Right renal pelvis (tissue), 4 donors: ENCODE data around the gene ABHD12B. TPM values are rescaled to one million over a fixed set of nuclear protein-coding genes. Genes with fewer than 3 reads are reported as not detected.
"Not testable (repeated sequence)": the region's sequence is repeated elsewhere in the genome, so short reads cannot be mapped to it uniquely, and the experiment has no call there.

Source experiments
- DNase-seq, 4 donors: peaks; one replicate each; pipeline ENCODE4 v3.0.0-alpha.2; 2013; ENCODE audit warnings: low read depth in 4 of 4, low spot score in 3 of 4, missing footprints in 1 of 4
- polyA plus RNA-seq, 4 donors: library from polyadenylated mRNA; unstranded; fragments of 120-200 nt; gene quantifications; one replicate each; pipeline ENCODE4 v1.2.1, GENCODE V29; 2013; ENCODE audit not compliant: insufficient read length in 4 of 4

Gene ABHD12B
- polyA plus RNA-seq, 4 donors, result 0.47 to 0.80 (median 0.77) TPM

DNA sequence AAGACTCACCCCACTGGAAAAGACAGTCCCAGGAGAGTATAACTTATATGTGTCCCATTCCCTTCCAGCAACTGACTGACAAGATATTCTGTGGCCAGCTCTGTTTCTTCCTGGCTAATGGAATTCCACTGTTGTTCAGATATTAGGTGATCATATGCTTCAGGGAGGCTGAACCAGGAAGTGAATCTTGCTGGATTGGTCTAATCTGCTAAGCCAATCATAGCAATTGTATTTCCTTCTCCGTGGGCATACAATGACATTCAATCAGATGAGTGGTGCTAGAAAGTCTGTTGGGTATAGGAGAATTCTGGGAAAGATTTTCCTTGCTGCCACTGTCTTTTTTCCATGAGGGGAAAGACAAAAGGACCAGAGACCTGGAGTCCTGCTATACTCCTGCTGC is 60.3 kb downstream of the ABHD12B start:
- DNase-seq, result no peak

DNA sequence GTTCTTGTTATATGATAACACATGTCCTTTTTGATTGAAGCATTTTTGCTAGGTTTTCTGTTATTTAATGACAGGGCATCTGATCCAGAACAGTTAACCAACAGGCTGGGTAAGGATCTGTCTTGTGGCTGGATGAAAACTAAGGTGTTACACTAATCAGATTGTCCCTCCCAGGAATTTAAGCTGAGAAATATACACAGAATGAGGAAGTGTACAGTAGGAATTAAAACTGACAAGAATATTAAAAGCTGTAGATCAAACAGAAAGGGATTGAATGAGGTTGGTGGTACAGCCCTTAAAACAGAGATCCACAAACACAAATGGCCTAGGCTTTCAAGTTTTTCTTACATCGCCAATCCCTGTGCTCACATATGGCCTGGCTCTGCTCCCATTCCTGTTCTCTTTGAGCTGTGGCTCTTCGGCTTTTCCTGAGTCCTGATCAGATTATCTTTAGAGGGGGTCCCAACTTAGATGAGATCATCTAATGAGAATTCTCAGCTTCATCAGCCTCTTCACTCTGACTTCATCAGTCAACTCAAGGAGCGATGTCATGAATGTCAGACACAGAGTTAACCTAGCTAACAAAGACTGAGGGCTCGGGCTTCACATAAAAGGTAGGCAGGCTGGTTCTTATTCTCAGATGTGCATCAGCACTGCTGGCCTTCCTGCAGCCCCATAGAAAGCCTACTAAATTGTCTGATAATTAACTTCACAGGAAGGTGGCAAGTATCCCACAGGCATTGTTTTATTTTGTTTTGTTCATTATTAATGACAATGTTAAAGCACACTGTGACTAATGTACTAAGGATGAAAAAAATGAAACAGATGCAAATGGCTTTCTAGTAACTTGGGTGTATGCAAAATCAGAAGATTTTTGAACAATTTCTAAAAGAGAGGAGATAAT is 61.0 kb downstream of the ABHD12B start:
- DNase-seq, result no peak

- no peak for DNase-seq
Measured at GRCh38 chr14:50935126-50936015, 63.5 kb downstream of the ABHD12B start.

- no peak for DNase-seq
Measured at GRCh38 chr14:50936016-50936340, 64.1 kb downstream of the ABHD12B start.

DNA sequence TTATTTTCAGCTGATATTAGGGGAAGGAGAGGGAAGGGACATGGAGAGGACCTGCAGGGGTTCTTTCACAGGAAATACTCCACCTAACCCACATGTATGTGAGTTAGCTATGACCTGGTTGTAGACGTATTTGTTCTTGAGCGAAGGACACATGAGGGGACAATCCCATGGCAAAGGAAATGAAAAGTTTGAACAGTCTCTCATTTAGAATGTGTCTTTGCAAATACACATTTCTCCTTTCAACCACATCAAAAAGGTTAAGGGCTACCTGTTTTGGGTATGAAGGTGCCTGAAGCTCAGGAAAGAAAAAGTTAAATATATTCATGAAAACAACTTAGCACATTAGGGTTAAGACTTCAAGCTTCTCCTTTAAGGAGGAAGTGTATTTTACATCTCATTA is 65.0 kb downstream of the ABHD12B start:
- no peak for DNase-seq

GRCh38 chr14:50937325-50937724 is 65.5 kb downstream of the ABHD12B start:
- DNase-seq, result no peak

DNA sequence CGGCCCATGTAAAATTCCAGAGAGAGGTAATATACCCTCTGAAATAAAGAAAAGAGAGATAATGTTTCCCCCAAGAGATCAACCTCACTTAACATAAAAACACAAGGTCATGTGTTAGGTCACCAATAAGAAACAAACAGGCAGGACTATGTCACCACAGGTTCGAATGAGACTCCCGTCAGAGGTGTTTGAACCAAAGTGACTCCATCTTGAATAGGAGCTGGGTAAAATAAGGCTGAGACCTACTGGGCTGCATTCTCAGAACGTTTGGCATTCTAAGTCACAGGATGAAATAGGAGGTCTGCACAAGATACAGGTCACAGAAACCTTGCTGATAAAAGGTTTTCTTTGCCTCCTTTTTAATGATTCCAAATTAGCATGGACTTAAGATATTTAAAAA is 65.9 kb downstream of the ABHD12B start:
- no peak for DNase-seq

DNA sequence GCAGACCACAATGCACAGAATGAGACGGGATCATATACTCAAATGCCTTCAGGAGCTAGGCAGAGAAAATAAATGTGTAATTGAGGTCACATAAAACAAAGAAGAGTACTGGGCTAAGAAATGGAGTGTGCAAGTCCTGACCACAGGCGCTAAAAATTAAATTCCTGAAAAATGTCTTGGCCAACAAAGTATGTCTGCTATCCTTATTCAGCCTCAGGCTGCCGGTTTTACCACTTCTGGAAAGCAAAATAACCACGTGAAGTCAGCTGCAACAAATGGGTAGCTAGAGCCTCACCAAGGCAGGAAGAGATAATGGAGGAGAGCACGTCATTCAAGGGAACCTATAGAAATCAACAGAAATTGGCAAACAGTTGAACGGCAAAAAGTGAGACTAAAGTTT is 69.3 kb downstream of the ABHD12B start:
- no peak for DNase-seq

GRCh38 chr14:50941638-50942037 is 69.8 kb downstream of the ABHD12B start:
- DNase-seq, result not testable (repeated sequence)

GRCh38 chr14:50943261-50943942 is 71.5 kb downstream of the ABHD12B start:
- DNase-seq, result no peak

GRCh38 chr14:50943943-50944646 is 72.2 kb downstream of the ABHD12B start, which contains the start of gene PYGL:
TSS of gene PYGL (minus strand) at chr14:50944483. CDS start at chr14:50944403, 80 bp downstream.
- no peak for DNase-seq

DNA sequence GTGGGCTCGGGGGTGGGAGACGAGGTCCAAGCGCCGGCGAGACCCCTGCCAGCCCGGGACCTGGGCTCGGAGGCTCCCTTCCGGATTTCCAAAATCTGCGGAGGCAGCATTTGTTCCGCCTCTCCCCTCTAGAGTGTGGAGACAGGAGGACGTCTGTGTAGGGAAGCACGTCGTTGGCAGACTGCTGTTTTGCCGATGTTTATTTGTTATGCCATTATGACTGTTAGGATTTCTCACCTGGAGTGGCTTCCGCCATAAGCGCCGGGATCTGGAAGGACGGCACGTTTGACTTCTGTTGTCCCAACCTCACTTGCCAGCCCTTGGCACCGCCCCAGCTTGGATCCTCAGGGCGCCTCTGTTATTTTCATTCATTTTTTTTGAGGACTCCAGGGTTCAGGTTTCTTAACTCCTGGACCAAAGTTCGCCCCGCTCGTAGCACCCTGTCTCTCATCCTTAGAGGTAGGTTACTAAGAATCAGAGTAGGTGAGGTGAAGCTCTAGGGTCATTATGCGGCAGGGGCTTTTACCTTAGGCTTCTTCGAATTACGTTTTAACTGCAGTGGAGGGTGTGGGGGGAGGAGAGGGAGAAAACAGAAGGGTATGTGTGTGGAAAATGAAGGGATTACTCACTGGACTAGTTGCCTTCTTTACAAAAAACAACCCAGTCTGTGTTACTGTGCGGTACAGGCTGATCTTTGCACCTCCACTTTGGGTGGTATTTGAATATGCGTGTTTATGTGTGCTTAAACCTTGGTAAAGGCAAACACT is 73.0 kb downstream of the ABHD12B start:
- DNase-seq, result no peak

- DNase-seq, result no peak
Measured at GRCh38 chr14:50946234-50946935, 74.5 kb downstream of the ABHD12B start.

- no peak for DNase-seq
Measured at GRCh38 chr14:50947446-50947845, 75.6 kb downstream of the ABHD12B start.

GRCh38 chr14:50948205-50948604 is 76.4 kb downstream of the ABHD12B start:
- no peak for DNase-seq

- no peak for DNase-seq
Measured at GRCh38 chr14:50951032-50951431, 79.2 kb downstream of the ABHD12B start.

- no peak for DNase-seq
Measured at GRCh38 chr14:50953502-50953901, 81.6 kb downstream of the ABHD12B start.
